Osteocyte (in vitro differentiated cells): ENCODE measurements around the gene MTRF1L. TPM values are rescaled to one million over a fixed set of nuclear protein-coding genes. Genes with fewer than 3 reads are reported as not detected.

Experiments used
- DNase-seq: peaks from one replicate; pipeline ENCODE4 v3.0.0; 2021; ENCODE audit warnings: mixed read lengths; ENCODE audit not compliant: unreplicated experiment; ENCODE audit errors: extremely low spot score
- H3K27ac Mint-ChIP-seq: one replicate; pipeline ENCODE4 v1.8.0; 2021; ENCODE audit warnings: mild to moderate bottlenecking, mixed read lengths; ENCODE audit not compliant: unreplicated experiment
- H3K27me3 Mint-ChIP-seq: one replicate; pipeline ENCODE4 v1.8.0; 2021; ENCODE audit warnings: mixed read lengths; ENCODE audit not compliant: unreplicated experiment
- H3K36me3 Mint-ChIP-seq: one replicate; pipeline ENCODE4 v1.8.0; 2021; ENCODE audit warnings: mixed read lengths; ENCODE audit not compliant: unreplicated experiment
- H3K4me1 Mint-ChIP-seq: one replicate; pipeline ENCODE4 v1.8.0; 2021; ENCODE audit warnings: mixed read lengths; ENCODE audit not compliant: unreplicated experiment
- H3K4me3 Mint-ChIP-seq: one replicate; pipeline ENCODE4 v1.8.0; 2021; ENCODE audit warnings: mild to moderate bottlenecking, moderate library complexity, mixed read lengths; ENCODE audit not compliant: unreplicated experiment
- H3K9me3 Mint-ChIP-seq: one replicate; pipeline ENCODE4 v1.8.0; 2021; ENCODE audit warnings: mixed read lengths; ENCODE audit not compliant: unreplicated experiment
- CTCF ChIP-seq: fragments of 200-600 bp; sonication (generic); IDR thresholded peaks from 2 replicates; pipeline ENCODE4 v1.5.0; 2021; ENCODE audit warnings: antibody characterized with exemption, mild to moderate bottlenecking, moderate library complexity
- total RNA-seq: library from RNA; stranded (reverse); gene quantifications from 2 replicates; pipeline ENCODE4 v1.2.1, GENCODE V29; 2021

MTRF1L gene
- total RNA-seq, 1 donor from 2014 or later: 15.9 TPM

GRCh38 chr6:153031335-153031955, 28.9 kb upstream of the MTRF1L start:
- peaks cover 2% of the 10 kb centered on the region for H3K36me3 Mint-ChIP-seq
- no peaks in the 10 kb centered on the region for H3K27me3 Mint-ChIP-seq
- no peak for DNase-seq
- H3K27ac Mint-ChIP-seq: no peak overlapping the region
- no peak overlapping the region for H3K4me3 Mint-ChIP-seq
- H3K4me1 Mint-ChIP-seq: peaks cover 10% of the 10 kb centered on the region
- no peak for TF ChIP-seq CTCF
- H3K9me3 Mint-ChIP-seq: no peaks in the 10 kb centered on the region

DNA sequence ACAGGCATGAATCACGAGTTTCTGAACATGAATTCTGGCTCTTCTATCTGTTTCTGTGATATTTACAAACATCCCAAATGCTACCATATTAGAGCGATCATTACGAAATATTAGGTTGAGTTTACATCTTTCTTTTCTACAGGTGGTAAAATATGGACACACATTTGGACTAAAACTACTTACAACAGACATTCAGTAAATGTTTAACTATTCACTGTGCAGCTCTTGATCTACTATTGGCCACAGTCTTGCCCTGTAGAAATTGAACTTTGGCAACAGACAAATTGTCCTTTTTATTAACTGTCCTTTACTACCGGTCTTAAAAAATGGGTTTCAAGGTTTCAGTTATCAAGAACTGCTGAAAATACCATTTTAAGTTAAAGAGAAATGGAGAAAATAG, 26.5 kb upstream of the MTRF1L start:
- Mint-ChIP-seq H3K36me3 (no peaks in the 10 kb centered on the region), H3K9me3 (no peaks in the 10 kb centered on the region), H3K4me1 (peaks cover 10% of the 10 kb centered on the region), H3K27ac (no peak overlapping the region), H3K27me3 (no peaks in the 10 kb centered on the region), H3K4me3 (no peak overlapping the region)
- no peak for TF ChIP-seq CTCF
- no peak for DNase-seq

DNA sequence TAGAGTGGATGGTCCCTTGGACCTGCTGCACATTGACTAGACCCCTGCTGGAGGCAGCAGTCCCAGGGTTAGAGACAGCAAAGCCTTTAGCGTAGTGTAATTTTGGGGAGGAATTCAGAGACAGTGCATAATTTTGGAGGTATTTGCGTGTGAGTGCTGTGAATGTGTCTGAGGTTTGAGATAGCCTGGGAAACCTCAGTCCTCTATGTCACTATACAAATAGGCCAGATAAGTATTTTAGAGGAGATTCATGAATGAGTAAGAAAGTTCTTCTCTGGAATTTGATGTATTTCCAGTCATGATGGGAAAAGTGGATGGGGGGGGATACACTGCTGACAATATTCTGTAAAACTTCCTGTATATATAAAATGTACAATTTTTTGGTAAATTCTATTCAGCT, 25.8 kb upstream of the MTRF1L start:
- Mint-ChIP-seq H3K9me3 (no peaks in the 10 kb centered on the region), H3K4me1 (peaks cover 10% of the 10 kb centered on the region), H3K27me3 (no peaks in the 10 kb centered on the region), H3K4me3 (no peak overlapping the region), H3K36me3 (no peaks in the 10 kb centered on the region), H3K27ac (no peak overlapping the region)
- no peak for TF ChIP-seq CTCF
- no peak for DNase-seq

DNA sequence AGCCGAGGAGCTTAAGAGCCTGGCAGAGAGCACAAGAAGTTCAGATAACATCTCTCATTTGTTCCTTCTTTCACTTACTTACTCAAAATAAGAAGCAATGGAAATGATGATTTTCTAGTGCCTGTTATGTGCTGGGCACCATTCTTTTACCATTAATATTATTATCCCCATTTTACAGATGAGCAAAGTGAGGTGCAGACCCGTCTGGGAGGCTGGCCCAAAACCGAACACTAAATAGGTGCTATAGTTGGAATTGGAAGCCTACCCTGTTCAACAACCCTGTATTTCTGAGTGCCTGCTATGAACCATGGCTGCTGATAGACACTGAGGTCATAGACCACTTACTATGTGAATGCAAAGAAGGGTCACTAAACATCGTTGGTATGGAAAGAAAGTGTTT, 25.0 kb upstream of the MTRF1L start:
- Mint-ChIP-seq H3K4me1 (peaks cover 10% of the 10 kb centered on the region), H3K27me3 (no peaks in the 10 kb centered on the region), H3K36me3 (no peaks in the 10 kb centered on the region), H3K4me3 (no peak overlapping the region), H3K9me3 (no peaks in the 10 kb centered on the region), H3K27ac (no peak overlapping the region)
- TF ChIP-seq CTCF: no peak
- DNase-seq: no peak

DNA sequence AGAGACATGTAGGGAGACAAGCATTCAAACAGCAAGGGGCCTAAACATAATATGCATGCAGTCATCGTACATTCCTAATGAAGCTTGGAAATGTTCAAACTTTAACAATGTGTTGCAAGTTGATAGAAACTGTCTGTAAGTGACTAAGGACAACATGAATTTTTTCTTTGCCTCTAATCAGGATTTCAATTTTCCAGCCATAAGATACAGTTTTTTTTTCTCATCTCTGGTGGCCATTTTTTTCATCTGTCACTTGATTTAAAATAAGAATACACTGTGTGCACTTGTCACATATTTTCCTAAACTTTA, 22.2 kb upstream of the MTRF1L start:
- H3K4me1 Mint-ChIP-seq: no peaks in the 10 kb centered on the region
- no peak overlapping the region for H3K27ac Mint-ChIP-seq
- H3K4me3 Mint-ChIP-seq: no peak overlapping the region
- H3K9me3 Mint-ChIP-seq: no peaks in the 10 kb centered on the region
- H3K36me3 Mint-ChIP-seq: no peaks in the 10 kb centered on the region
- H3K27me3 Mint-ChIP-seq: no peaks in the 10 kb centered on the region
- DNase-seq: no peak
- no peak for TF ChIP-seq CTCF
